ENCODE results near the gene PTCD3. TPM values are rescaled to one million over a fixed set of nuclear protein-coding genes. Genes with fewer than 3 reads are reported as not detected.

The PTCD3 gene
- total RNA-seq, 2 donors from 2014 or later = 70.7 to 129 TPM

DNA sequence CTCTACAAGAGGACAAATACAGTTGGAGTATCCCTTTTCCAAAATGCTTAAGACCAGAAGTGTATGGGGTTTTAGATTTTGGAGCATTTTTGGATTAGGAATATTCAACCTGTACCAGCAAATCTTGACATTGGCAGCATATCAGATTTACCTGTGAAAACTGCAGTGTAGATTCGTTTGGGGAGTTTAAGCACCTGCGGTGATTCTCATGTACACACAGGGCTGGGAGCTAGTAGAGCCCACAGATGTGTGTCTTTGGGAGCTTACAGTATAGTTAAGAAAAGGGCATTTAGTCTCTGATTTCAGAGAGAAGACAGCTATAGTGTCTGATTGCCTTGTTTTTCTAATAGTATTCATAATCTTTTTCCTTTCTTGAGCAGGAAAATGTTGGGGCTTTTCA is 30.1 kb downstream of the PTCD3 start:
- ATAC-seq (ENCODE audit: insufficient number of reproducible peaks, low FRiP score, low read depth) (no peak), DNase-seq (ENCODE audit: low spot score) (no peak)
- peaks cover 84% of the 10 kb centered on the region for H3K36me3 ChIP-seq
- H3K27ac ChIP-seq = no peak overlapping the region
- no peaks in the 10 kb centered on the region for H3K27me3 ChIP-seq (replicated peaks; ENCODE audit: insufficient read depth)
- no peaks in the 10 kb centered on the region for H3K4me1 ChIP-seq (ENCODE audit: control insufficient read depth in 1 of 2, low read depth in 2 of 2)
- no peaks in the 10 kb centered on the region for H3K9me3 ChIP-seq
- H3K4me3 ChIP-seq = no peak overlapping the region
- TF ChIP-seq, protein P1, sequence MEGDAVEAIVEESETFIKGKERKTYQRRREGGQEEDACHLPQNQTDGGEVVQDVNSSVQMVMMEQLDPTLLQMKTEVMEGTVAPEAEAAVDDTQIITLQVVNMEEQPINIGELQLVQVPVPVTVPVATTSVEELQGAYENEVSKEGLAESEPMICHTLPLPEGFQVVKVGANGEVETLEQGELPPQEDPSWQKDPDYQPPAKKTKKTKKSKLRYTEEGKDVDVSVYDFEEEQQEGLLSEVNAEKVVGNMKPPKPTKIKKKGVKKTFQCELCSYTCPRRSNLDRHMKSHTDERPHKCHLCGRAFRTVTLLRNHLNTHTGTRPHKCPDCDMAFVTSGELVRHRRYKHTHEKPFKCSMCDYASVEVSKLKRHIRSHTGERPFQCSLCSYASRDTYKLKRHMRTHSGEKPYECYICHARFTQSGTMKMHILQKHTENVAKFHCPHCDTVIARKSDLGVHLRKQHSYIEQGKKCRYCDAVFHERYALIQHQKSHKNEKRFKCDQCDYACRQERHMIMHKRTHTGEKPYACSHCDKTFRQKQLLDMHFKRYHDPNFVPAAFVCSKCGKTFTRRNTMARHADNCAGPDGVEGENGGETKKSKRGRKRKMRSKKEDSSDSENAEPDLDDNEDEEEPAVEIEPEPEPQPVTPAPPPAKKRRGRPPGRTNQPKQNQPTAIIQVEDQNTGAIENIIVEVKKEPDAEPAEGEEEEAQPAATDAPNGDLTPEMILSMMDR (IDR thresholded peaks at IDR 0.05) = no peak

DNA sequence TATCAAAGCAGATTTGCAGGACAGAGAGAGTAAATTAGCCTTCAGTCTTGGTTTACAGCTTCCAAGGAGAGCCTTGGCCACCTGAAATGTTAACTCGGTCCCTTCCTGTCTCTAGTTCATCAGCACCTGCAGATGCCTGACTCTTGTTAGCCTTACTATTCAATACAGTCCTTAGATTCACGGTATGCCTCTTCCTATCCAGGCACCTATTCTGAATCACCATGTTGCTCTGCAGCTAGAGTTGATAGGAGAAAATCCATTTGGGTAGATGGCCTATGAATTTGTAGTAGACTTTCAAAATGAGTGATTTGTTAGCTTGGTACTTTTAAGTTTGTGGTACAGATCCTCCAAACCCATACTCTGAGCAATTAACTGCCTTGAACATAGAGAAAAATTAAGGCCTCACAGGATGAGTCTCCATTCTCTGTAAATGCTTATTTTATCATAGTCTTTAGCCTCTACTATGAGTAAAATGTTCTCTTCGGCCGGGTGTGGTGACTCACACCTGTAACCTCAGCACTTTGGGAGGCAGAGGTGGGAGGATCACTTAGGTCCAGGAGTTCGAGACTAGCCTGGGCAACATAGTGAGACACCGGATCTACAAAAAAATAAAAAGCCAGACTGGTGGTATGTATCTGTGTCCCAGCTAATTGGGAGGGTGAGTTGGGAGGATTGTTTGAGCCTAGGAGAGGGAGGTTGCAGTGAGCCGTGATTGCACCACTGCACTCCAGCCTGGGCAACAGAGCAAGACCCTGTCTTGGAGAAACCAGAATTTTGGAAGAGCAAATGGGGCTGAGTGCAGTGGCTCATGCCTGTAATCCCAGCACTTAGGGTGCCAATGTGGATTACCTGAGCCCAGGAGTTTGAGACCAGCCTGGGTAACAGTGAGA is 32.9 kb downstream of the PTCD3 start:
- no peak for DNase-seq (ENCODE audit: low spot score)
- H3K4me1 ChIP-seq (ENCODE audit: control insufficient read depth in 1 of 2, low read depth in 2 of 2) = no peaks in the 10 kb centered on the region
- H3K4me3 ChIP-seq = no peak overlapping the region
- no peak overlapping the region for H3K27ac ChIP-seq
- H3K27me3 ChIP-seq (replicated peaks; ENCODE audit: insufficient read depth) = no peaks in the 10 kb centered on the region
- peaks cover 77% of the 10 kb centered on the region for H3K36me3 ChIP-seq
- ATAC-seq (ENCODE audit: insufficient number of reproducible peaks, low FRiP score, low read depth) = no peak
- TF ChIP-seq, protein P1 (IDR thresholded peaks at IDR 0.05) = no peak
- no peaks in the 10 kb centered on the region for H3K9me3 ChIP-seq

DNA sequence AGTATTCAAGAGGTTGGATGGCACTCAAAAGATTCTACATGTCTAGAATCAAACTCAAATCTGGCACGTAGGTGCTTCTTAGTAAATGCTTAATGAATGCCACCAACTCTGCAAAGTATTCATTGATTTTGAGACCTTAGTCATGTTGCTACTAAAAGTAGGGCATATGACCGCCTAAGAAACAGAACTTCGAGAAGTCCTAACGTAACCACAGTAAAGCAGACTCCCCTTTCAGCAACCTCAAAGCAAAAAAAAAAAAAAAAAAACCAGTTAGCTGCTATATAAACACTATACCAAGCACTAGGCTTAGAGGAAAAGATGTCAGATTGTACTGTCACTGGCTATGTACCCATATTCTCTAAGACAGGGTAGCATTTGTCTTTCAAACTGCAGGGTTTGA is 33.9 kb downstream of the PTCD3 start:
- TF ChIP-seq, protein P1 (IDR thresholded peaks at IDR 0.05) = no peak
- H3K36me3 ChIP-seq = peaks cover 76% of the 10 kb centered on the region

DNA sequence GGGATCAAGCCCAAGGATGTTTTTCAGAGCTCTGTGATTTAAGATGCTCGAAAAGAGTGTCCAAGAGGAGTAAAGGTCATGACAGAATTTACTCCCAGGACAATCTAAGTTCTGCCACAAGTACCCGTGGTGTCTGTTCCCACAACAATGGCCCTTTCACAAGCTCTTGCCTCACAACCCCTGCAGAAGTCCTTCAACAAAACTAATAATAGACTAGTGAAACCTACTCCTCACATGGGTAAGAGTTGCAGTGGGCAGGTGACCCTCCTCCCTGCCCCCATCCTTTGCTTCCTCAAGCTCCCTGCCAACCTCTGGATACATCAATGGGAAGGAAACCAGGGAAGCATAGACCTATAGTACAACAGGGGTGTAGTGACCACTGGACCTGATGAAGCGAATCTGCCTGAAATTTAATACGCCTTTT is 34.9 kb downstream of the PTCD3 start:
- TF ChIP-seq, protein P1 (IDR thresholded peaks at IDR 0.05) = no peak
- H3K4me1 ChIP-seq (ENCODE audit: control insufficient read depth in 1 of 2, low read depth in 2 of 2) = no peaks in the 10 kb centered on the region
- H3K4me3 ChIP-seq = no peak overlapping the region
- no peaks in the 10 kb centered on the region for H3K27me3 ChIP-seq (replicated peaks; ENCODE audit: insufficient read depth)
- H3K36me3 ChIP-seq = peaks cover 71% of the 10 kb centered on the region
- H3K27ac ChIP-seq = no peak overlapping the region
- no peak for DNase-seq (ENCODE audit: low spot score)
- H3K9me3 ChIP-seq = no peaks in the 10 kb centered on the region
- no peak for ATAC-seq (ENCODE audit: insufficient number of reproducible peaks, low FRiP score, low read depth)

More for the DNA sequence above, 33.9 kb downstream of the PTCD3 start:
- H3K4me3 ChIP-seq = no peak overlapping the region
- no peak for DNase-seq (ENCODE audit: low spot score)
- no peaks in the 10 kb centered on the region for H3K4me1 ChIP-seq (ENCODE audit: control insufficient read depth in 1 of 2, low read depth in 2 of 2)
- ATAC-seq (ENCODE audit: insufficient number of reproducible peaks, low FRiP score, low read depth) = no peak
- H3K27ac ChIP-seq = no peak overlapping the region
- H3K9me3 ChIP-seq = no peaks in the 10 kb centered on the region
- no peaks in the 10 kb centered on the region for H3K27me3 ChIP-seq (replicated peaks; ENCODE audit: insufficient read depth)

DNA sequence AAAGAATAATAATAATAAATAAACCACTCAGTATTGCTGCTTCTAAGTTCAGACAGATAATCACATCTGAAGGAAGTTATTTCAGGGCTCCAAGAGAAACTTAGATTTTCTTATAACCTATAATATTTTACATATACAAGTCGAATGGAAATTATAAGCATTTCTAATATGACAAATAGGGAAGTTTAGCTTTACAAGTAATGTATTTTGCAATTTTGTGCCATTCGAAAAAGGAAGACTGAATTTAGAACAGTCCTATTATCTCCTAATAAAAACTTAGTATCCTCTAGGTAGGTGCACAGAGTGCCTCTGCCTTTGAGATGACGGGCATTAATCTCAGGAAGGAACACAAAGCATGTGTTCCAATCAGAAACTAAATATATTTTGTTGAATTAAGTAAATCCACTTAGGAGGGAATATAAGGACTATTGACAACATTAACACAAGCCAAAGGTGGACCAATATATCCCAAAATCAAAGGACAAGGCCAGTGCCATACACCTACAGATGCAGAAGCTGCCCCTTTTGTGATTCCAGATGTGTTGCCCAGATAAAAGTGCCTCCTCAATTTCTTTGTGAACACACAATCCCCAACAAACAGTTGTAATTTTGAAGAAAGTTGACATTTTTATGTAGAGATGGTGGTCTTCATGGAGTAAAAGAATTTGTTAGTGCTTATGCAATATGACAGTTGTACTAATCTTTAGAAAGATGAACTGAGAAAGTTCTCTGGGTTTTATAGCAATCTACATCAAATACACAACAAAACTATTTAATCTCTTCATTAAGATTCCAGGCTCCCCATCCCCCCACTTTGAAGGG is 36.6 kb downstream of the PTCD3 start:
- no peak overlapping the region for H3K27ac ChIP-seq
- TF ChIP-seq, protein P1 (IDR thresholded peaks at IDR 0.05) = no peak
- no peaks in the 10 kb centered on the region for H3K4me1 ChIP-seq (ENCODE audit: control insufficient read depth in 1 of 2, low read depth in 2 of 2)
- no peaks in the 10 kb centered on the region for H3K27me3 ChIP-seq (replicated peaks; ENCODE audit: insufficient read depth)
- ATAC-seq (ENCODE audit: insufficient number of reproducible peaks, low FRiP score, low read depth) (no peak), DNase-seq (ENCODE audit: low spot score) (no peak)
- H3K36me3 ChIP-seq = peaks cover 58% of the 10 kb centered on the region
- no peak overlapping the region for H3K4me3 ChIP-seq
- H3K9me3 ChIP-seq = no peaks in the 10 kb centered on the region

Measured in thoracic aorta (tissue), 2 donors.